ENCODE results near the gene BCL2L15.

DNA sequence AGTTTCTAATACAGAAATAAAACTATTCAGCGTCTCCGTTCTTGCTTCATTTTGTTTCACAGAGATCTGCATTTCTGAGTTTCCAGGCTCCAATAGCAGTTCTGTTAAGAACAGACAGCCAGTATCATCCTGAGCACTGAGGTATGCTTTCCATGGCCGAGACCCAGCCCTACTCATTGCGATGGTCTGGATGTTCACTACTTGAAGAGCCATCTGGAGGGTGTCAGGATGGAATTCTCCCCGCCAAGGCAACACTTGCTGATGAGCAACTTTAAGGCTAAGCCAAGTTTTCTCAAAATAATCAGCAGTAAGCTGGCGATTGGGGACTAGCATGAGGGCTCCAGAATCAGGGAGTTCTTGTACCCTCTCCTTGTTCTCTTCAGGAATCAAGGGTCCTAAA, 7.7 kb upstream of the BCL2L15 start:
- TF ChIP-seq, protein P1, sequence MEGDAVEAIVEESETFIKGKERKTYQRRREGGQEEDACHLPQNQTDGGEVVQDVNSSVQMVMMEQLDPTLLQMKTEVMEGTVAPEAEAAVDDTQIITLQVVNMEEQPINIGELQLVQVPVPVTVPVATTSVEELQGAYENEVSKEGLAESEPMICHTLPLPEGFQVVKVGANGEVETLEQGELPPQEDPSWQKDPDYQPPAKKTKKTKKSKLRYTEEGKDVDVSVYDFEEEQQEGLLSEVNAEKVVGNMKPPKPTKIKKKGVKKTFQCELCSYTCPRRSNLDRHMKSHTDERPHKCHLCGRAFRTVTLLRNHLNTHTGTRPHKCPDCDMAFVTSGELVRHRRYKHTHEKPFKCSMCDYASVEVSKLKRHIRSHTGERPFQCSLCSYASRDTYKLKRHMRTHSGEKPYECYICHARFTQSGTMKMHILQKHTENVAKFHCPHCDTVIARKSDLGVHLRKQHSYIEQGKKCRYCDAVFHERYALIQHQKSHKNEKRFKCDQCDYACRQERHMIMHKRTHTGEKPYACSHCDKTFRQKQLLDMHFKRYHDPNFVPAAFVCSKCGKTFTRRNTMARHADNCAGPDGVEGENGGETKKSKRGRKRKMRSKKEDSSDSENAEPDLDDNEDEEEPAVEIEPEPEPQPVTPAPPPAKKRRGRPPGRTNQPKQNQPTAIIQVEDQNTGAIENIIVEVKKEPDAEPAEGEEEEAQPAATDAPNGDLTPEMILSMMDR (IDR thresholded peaks at IDR 0.05): no peak
- TF ChIP-seq POLR2A (IDR thresholded peaks at IDR 0.05): no peak
